Medulla oblongata (tissue), 1 donor: Measurements from ENCODE around the gene TPP1.

Experiments used
- DNase-seq: peaks from one replicate; pipeline ENCODE4 v3.0.0-alpha.2; 2015; ENCODE audit errors: extremely low spot score

Gene TPP1

DNA sequence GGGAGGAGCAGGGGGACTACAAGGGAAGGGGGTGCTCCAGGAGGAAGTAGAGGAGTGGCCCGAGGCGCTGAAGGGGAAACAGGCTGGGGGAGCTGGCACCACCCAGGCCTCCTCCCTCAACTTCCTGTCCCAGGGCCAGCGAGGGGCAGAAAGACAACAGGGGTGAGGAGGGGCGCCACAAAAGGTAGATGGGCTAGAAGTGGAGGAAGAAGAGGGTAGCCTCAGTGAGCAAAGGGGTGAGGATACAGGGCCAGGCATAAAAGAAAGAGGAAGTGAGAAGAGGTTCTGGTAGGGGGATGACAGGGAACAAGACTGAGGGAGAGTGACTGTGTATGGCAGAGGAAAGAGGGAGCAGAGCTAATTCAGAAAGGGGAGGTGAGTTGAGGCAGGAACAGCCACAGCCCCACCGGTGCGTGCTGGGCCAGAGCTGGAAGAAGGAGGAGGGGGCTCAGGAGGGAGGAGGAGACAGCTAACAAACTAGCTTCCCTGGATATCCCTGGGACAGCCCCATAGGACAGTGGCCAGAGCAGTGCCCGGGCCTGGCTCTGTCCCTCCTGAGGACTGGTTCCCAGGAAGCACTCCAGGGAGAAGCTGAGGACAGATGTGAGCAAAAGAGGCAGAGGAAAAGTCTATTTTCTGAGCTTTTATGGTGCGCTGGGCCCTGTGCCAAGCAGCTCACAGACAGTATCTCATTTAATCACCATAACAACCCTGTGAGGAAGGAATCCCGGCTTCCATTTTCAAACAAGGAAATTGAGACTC lies 27.9 kb upstream of the TPP1 start:
- DNase-seq, result peak; percentile 21

DNA sequence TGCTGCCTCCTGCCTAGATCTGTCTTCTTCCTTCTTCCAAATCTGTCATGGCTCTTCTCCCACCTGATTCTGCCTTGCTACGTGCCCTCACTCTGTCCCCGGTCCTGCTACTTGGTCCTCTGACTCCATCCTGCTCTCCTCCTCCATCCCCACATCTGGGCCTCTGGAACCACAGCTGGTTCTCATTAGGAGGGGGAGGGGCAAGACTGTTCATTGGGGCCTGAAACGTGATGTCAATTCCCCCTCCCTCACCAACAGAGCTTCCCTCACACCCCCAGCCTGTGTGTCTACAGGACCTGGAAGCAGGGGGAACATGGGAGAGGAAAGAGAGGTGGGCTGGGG lies 27.3 kb upstream of the TPP1 start:
- no peak for DNase-seq

DNA sequence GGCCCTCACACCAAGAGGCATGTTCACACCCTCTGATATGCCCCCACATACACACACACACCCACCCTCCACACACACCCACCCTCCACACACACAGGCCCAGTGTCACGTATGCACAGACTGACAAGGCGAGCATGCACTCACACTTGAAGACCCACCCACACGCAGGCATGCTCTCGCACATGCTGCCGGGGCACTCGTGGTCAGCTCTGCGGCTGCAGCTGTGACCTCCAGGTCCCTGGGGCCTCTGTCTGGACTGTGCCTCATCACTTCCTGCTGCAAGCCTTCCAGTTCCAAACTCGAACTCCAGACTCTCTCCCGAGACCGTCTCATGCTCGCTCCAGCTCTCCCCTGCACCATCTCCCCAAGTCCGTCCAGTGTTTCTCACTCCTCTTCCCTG lies 26.8 kb upstream of the TPP1 start:
- no peak for DNase-seq

DNA sequence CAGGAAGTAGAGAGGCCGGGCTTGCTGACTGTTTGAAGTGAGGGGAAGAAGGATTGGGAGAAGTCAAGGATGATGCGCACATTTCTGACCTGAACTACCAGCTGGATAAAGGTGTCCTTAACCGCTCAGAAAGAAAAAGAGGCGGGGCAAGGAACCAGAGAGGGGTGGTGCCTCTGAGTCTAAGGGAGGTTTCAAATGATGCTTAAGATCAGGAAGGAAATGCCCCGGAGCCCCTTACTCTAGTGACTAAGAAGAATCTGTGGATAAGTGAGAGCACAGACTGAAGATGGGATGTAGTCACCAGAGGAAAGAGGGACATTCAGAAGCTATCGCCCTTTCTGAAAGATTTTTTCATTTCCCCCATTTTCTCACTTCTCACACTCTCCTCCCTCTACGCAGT lies 23.7 kb upstream of the TPP1 start:
- DNase-seq, result no peak

DNA sequence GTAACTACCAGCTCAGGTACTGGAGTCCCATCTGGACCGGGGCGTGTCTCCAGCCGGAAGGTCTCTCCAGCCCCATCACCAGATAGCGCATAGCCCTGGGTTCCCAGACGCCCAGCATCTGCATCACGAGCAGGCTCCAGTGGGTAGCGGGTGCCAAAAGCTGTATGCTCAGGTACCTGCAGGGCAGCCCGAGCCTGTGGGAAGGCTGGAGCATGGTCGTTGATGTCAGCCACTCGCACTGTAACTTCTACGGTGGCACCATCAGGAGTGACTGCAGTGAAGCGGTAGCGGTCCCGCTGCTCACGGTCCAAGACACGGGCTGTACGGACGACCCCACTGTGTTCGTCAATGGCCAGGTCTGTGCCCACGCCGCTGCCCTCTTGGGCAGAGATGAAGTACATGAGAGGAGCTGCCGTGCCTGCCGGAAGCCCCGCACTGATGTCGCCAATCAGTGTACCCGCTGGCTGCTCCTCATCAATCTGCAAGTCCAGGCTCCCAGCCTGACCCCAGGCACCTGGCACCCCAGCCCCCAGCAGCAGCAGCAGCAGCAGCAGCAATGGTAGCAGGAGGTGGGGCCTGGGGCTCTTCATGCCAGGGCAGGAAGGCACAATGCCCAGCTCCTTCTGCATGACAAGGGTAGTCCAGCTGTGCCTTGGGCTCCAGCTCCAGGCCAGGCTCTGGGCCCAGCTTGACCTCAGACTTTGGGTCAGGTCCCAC lies 21.9 kb upstream of the TPP1 start:
- peak; percentile 50 for DNase-seq

DNA sequence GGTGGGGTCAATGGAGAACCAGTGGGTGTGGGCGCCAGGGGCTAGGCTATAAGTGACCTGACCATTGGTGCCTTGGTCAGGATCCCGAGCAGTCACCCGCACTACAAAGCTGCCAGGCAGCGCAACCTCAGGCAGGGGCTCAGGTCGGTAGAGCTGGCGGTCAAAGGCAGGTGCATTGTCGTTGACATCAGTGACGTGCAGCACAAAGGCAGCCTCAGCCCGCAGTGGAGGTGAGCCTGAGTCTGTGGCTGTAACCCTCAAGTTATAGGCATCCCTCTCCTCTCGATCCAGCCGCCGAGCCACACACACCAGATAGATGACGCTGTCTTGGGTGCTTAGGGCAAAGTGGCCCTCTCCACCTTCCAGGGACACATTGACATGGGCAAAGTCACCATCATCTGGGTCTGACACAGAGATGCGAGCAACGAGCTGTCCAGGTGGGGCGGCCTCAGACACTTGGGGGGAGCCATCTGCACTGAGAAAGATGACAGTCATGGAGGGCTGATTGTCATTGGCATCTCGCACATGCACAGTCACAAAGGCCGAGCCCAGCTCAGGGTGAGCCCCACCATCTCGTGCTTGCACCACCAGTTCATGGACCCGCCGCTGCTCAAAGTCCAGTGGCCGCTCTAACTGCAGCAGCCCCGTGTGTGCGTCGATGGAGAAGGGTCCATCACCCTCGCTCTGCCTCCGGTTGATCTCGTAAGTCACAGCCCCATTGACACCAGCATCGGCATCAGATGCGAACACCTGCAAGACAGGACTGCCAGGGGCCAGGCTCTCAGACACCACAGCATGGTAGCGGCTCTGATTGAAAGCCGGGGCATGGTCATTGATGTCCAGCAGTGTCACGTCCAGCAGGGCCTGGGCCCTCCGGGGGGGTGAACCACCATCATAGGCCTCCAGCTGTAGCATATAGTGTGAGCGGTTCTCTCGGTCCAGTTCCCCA lies 21.1 kb upstream of the TPP1 start:
- DNase-seq, result no peak

DNA sequence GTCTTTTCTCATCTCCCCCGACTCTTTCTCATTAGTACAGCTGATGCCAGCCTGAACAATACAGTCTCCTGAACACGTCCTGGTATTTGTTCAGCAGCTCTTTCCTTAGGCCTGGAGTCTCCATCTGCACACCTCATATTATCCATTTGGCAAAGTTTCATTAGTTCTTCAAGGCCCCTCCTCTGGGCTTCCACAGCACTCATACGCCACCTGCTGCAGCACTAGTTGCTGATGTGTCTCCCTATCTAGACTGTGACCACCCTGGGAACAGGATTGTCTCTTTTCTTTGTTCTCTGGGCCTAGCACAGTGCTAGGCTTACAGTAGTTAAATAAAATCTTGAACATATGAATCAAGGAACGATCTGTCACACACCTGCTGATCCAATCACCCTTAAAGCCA lies 19.2 kb upstream of the TPP1 start:
- DNase-seq, result no peak

DNA sequence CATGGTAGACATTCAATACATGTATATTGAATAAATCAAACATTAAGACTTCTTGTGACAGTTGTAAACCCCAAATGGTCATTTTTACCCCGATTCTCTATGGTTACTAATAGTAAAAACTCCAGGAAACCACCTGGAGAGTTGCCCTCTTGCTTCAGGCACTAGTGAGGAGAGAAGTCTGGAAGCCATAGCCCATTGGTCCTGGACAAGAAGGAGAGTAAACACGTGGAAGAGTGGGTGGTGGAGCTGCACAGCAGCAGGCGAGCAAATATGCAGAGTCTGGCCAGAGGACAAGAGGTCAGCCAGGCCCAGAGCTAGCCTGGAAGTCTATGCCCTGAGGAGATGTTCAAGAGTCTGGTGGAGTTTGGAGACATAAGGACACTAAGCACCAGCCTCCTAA lies 18.6 kb upstream of the TPP1 start:
- DNase-seq, result peak; percentile 57

DNA sequence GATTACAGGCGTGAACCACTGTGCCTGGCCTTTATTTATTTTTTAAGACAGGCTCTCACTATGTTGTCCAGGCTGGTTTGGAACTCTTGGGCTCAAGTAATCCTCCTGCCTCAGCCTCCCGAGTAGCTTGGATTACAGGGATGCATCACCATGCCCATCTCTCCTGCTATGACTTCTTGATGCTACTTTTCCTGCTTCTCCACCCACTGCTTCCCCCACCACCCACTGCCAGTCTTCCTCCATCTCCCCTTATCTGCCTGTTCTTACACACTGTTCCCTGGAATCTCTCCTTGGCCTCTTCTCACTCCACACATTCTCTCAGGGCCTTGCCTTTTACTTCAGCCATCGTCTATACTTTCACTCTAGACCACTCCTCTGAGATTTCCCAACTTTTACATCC lies 17.3 kb upstream of the TPP1 start:
- DNase-seq, result no peak

DNA sequence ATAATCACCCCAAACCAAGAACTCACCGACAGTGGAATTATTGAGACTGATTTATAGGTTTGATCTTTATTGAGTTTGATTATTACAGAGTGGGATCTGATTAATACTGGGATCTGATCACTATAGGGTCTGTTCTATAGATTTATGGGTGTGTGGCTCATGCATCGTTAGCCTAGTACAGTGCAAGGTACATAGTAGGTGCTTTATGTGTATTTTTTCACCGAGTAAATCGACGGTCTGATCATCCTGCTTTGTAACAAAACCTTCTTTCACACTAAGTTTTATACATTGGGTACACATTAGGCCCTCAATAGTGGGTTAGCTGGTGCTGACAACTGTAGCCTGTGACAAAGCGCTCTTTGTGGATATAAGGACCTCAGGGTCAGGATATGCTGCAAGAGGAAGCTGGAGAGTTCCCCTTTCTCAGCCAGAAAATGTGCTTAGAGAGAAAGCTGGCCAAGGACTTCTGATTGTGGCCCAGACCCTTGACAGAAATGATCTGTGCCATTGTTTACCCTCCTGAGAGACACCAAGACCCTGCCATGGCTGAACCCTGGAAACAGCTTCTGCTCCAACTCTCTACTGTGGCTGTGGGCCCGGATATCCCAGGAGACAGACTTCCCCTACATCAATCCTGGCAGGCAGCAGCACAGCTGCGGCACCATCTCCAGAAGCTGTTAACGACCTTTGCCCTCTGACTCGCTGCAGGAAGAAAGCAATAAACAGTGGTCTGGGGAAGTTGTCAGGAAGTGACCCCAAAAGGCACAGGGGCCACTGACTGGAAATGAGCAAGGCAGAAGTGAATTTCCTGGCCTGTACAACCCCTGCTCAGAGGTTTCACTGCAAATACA lies 16.1 kb upstream of the TPP1 start:
- peak; percentile 86 for DNase-seq

DNA sequence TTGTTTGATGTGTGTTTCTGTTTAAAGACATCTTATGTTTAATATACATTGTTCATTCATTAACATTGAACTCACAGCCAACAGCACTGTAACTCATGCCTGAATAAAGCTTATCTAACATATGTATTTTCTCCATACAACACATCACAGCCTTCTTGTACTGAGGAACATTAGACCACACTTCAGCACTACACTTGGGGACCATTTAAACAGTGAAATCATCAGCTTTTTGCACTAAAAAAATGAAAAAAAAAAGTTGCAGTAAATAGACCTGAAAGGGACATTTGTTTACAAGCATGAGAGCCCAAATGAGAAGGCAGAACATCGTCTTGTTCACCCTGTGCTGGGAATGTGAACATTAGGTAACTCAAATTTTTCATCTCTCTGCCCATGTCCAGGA lies 15.3 kb upstream of the TPP1 start:
- DNase-seq, result no peak

DNA sequence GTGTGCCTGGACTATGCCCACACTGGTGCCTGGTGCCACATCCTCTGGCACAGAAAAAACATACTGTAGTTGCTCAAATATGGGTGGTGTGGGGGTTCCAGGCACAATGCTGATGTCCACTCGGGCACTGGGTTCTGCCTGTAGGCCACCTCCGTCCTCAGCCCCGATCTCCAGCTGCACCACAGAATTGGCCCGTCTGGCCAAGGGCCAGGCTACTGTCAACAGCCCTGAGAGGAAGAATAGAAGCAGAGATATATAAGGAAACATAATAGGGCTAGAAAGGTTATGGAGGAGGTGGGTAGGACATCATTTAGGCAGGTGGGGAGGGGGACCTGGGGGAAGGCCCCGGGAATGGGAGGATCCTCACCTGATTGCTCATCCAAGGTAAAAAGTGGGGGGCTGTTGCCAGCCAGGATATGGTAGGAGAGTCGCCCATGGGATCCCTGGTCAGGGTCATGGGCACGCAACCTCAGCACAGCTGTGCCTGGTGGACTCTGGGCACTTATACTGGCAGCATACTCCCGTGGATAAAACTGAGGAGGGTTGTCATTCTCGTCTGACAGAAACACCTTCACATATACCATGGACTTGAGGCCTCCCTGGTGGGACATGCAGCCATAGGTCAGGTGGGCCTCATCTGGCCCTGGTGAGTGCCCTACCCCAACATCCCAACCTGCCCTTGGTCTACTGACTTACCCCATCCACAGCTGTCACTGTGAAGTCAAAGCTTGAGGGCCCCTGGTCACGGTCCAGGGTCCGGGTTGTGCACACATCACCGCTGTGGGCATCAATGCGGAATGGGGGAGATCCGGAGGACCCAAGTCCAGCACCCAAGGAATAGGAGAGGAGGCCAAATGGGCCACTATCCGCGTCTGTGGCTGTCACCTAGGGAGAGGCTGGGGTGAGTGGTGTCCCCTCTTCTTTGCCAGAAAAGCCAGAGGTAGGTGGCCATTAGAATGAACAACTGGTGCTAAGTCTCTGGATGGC lies 14.5 kb upstream of the TPP1 start:
- DNase-seq, result no peak

DNA sequence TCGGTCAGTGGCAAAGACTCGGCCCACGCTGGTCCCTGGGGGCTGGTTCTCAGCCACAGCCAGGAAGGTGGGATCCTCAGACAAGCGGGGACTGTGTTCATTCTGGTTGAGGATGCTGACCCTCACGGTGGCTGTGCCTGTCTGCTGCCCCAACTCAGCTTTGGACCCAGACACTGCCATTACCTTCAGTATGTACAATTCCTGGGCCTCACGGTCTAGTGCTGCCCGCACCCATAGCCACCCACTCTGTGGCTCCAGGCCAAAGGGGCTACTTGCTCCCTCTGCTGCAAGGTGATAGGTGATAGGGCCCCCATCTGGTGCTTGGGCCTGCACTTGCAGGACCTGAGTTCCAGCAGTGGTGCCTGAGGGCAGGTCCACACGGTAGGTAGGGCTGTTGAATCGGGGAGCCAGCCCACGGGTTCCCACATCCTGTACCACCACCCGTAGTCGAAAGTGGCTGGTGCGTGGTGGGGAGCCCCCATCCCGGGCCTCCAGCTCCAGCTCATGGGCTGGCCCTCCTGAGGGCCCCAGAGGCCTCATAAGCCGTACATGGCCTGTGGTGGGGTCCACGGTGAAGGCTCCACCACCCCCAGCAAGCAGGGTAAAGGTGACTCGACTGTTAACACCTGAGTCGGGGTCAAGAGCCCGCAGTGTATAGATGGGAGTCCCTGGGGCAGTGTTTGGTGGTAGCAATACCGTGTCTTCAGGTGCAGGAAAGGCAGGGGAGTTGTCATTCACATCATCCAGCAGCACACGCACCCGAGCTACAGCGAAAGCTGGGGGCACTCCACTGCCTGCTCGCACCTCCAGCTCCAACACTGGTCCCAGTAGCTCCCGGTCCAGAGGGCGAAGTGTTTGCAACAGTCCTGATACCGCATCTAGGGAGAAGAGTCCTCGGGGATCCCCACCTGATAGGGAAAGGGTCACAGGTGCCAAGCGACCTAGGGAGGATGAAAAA lies 13.2 kb upstream of the TPP1 start:
- DNase-seq, result no peak

DNA sequence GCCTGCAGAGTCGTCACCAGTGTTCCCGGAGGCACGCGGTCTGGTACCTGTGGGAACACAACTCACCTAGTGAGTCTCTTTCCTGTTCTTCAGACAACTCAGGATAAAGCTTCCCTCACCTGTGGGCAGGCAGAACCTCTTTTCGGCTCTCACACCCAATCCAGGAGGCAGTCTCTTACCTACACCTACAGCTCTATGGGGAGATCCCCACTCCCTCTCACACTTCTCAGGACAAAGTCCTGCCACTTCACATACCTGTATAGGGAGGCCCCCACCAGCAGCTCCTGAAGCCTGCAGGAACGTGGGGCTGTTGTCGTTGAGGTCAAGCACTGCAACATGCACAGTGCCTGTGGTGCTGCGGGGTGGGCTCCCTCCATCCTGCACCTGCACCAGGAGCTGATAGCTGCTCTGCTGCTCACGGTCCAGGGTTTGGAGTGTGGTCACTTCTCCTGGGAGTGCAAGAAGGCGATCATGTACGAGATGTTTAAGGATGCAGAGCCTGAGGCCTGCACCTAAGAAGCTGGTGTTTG lies 12.2 kb upstream of the TPP1 start:
- no peak for DNase-seq

DNA sequence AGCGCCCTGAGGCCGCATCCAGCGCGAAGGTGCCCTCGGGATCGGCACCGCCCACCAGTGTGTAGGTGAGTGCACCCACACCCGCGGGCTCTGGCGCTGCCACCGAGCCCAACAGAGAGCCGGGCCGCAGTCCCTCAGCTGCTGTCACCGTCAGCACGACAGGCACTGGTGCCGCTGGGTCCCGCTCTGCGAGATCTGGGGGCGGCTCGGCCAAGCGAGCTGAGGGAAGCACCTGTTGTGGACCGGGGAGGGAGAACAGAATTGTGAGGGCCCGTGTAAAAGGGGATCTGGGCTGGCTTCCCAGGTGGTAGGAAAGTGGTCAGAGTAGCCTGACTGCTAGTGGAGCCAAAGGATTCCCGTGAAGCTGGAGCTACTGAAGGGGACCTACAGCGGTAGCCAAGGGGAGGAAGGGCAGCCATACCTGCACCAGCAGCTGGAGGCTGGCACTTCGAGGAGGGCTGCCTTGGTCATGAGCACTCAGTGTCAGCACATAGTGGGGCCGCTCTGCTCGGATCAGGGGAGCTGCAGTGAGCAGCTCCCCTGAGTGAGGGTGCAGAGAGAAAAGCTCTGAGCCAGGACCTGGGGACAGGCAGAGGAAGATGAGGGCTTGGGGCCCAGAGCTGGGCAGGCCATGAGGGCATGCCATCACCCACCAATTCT lies 11.5 kb upstream of the TPP1 start:
- DNase-seq, result no peak

DNA sequence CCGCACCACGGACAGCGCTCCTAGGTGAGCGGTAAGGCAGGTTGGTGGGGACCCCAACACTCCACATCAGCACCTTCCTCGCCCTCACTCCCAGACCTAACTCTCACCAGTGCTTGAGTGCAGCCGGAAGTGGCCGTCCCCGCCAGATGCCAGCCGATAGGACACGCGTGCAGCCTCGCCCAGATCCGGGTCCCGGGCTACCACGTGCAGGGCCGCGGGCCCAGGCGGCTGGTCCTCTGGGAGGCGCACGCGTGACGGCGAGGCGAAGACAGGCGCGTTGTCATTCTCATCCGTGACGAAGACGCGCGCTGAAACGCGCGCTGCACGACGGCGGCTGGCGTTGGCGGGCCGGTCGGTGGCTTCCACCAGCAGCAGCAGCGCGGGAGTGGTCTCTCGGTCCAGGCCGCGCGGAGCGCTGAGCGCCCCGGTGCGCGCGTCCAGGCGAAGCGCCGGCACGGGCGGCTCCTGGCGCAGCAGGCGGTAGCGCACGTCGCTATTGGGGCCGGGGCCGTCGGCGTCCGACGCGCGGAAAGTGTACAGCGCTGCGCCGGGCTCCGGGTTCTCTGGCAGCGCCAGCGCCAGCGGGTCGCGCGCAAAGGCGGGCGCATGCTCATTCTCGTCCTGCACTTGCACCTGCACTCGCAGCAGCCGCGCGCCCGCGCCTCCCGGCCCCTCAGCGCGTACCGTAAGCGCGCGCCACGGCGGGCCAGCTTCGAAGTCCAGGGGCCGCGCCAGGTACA lies 10.8 kb upstream of the TPP1 start:
- no peak for DNase-seq

DNA sequence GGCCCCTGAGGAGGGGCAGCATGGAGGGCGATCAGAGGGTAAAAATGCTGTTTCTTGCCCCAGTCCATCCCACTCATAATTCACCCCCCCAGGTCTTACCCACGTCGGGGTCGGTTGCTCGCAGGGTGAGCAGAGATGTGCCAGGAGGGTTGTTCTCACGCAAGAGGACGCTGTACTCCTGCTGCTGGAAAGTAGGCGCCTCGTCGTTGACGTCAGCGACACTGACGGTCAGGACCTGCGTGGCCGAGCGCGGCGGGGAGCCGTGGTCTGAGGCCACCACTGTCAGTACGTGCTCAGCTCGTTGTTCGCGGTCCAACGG lies 10.3 kb upstream of the TPP1 start:
- no peak for DNase-seq

DNA sequence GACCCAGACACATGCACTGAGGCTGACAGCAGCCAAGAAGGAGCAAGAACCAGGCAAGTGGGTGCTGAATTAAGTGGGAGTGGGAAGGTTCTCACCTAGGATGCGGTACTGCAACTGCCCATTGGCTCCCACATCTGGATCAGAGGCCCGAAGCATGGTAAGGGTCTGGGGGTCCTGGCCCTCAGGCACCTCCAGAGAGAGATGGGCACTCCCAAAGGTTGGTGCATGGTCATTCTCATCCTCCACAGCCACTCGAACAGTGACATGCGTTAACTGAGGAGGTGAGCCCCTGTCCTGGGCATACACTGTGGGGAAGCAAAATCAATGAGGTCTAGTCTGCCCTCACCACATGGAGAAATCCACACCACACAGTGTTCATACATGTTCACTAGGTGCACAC lies 9.3 kb upstream of the TPP1 start:
- no peak for DNase-seq
